HG03378 (cell line): ENCODE measurements around the gene OR51B4.
"Not testable (repeated sequence)": the region's sequence is repeated elsewhere in the genome, so short reads cannot be mapped to it uniquely, and the experiment has no call there.

Experiments
- ATAC-seq: cut with Tn5 transposase; IDR thresholded peaks from one replicate; pipeline ENCODE4 v1.9.1; 2021; ENCODE audit warnings: mild to moderate bottlenecking, moderate library complexity; ENCODE audit not compliant: unreplicated experiment

The OR51B4 gene

DNA sequence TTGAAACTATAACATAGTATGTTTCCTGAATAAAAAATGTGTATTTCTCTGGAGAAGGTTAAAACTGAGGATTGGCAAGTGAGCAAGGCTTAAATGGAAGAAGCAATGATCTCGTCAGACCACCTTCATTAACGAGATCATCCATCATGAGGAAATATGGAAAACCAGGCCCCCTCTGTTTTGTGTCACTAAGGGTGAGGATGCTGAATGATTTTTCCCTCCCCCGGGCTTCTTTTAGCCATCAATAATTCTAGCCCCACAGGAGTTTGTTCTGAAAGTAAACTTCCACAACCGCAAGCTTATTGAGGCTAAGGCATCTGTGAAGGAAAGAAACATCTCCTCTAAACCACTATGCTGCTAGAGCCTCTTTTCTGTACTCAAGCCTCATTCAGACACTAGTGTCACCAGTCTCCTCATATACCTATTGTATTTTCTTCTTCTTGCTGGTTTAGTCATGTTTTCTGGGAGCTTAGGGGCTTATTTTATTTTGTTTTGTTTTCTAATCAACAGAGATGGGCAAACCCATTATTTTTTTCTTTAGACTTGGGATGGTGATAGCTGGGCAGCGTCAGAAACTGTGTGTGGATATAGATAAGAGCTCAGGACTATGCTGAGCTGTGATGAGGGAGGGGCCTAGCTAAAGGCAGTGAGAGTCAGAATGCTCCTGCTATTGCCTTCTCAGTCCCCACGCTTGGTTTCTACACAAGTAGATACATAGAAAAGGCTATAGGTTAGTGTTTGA lies 26.2 kb downstream of the OR51B4 start:
- no peak for ATAC-seq

DNA sequence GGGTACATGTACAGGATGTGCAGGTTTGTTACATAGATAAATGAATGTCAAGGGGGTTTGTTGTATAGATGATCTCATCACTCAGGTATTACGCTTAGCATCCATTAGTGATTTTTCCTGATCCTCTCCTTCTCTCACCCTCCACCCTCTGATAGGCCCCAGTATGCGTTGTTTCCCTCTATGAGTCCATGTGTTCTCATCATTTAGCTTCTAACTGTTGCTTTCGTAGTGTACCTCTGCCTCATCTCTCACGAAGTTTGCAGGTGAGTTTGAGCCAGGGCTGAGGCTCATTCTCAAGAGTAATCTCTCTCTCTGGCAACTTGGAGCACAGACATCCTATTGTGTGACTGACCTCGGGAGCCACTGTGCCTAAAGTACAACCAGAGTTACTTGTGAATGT lies 27.4 kb downstream of the OR51B4 start:
- no peak for ATAC-seq

DNA sequence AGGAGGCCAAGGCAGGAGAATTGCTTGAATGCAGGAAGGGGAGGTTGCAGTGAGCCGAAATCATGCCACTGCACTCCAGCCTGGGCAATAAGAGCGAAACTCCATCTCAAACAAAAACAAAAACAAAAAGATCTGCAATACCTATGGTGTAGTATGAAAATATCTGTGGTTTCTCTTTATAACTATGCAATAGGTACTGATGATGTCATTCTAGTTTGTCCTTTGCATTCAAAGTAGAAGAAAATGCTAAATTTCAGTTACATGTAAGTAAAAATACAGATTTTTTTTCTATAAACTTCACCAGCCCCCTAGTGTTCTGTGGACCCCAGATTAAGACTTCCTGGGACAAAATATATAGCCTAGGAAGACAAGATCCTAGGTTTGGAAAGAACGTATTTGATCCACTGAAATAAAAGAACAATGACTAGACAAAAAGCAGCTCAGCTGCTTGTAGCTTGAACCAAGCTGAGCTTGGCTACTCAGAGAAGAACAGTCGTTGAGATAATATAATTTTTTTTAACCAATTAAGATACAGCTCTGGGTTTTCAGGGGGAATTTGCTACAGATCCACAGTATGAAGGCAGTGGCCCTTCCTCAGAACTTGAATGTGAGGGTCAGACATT lies 29.2 kb downstream of the OR51B4 start:
- no peak for ATAC-seq

DNA sequence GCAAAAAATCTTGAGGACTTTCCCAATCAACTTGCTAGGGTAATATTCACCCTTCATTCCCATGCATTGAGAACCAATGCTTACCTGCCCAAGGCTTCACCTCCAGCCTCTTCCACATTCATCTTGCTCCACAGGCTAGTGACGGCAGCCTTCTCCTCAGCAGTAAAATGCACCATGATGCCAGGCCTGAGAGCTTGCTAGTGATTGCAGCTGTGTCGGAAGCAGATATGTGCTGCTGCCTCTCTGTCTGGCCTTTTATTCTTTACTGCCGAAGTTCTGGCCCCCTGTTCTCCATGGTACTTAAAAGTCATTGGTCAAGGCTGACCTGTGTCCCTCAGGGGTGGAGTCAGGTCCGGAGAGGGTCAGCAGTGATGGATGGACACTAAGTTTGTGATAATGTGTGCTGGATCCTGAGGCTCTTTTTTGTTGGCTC lies 32.0 kb downstream of the OR51B4 start, which contains the start of gene HBE1:
Gene HBE1 (minus strand): TSS at position 231 of the 433 bp plus-strand sequence. CDS start 55 bp downstream, at position 176.
- no peak for ATAC-seq

- ATAC-seq: no peak
These were observed 34.6 kb downstream of the OR51B4 start for GRCh38 chr11:5267033-5267563.

DNA sequence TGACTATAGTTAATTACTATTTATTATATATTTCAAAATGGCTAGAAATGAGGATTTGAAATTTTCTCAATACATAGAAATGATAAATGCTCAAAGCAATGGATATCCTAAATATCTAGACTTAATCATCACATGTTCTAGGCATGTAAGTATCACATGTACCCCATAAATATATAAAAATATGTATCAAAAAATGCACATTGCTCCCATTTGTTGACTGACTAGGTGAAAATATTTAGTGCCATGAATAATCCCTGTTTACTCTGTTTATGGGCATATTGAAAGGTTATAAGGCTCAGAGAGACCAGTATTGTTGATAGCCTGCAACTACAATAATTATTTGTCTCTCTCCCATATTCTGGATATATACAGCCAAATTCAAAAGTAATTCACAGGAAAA lies 35.1 kb downstream of the OR51B4 start:
- ATAC-seq: no peak

GRCh38 chr11:5265832-5266231 lies 35.9 kb downstream of the OR51B4 start:
- no peak for ATAC-seq

DNA sequence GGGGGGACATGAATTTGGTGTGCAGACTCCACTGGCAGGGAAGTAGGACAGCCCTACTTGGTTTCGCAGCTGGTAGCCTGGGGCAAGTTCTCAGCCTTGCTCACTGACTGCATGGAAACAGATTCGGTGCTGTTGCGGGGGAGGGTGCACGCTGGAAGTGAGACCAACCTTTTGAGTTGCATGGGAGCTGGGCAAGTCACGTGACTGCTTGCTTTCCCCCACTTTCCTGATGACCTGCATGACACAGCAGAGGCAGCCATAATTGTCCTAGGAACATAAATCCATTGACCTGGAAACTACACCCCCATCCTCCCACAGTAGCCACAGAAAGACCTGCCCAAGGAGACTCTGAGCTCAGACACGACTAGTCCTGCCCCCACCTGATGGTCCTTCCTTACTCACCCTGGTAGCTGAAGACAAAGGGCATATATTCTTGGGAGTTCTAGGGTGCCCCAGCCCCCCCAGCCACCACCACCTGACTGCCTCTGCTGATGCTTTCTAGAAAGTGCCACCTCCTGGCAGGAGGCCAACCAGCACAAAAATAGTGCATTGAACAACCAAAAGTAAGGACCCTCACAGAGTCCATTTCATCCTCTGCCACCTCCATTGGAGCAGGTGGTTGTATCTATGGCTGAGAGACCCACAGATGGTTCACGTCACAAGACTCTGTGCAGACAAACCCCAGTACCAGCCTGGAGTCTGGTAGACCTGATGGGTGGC lies 43.0 kb downstream of the OR51B4 start:
- no peak for ATAC-seq

GRCh38 chr11:5257296-5257695 lies 44.5 kb downstream of the OR51B4 start:
- ATAC-seq: no peak

GRCh38 chr11:5254646-5255413 lies 46.9 kb downstream of the OR51B4 start, which contains the start of gene HBG2:
TSS of gene HBG2 (minus strand) at chr11:5254781. CDS start at chr11:5254728, 53 bp downstream.
- not testable (repeated sequence) for ATAC-seq

DNA sequence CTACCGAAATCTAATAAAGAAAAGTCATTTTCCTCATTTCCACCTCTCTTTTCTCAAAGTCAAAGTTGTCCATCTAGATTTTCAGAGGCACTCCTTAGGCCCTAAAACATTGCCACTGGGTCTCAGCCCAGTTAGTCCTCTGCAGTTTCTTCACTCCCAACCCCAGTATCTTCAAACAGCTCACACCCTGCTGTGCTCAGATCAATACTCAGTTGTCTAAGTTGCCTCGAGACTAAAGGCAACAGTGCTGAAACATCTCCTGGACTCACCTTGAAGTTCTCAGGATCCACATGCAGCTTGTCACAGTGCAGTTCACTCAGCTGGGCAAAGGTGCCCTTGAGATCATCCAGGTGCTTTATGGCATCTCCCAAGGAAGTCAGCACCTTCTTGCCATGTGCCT lies 47.7 kb downstream of the OR51B4 start:
- ATAC-seq: not testable (repeated sequence)

GRCh38 chr11:5253440-5253839 lies 48.3 kb downstream of the OR51B4 start:
- not testable (repeated sequence) for ATAC-seq

DNA sequence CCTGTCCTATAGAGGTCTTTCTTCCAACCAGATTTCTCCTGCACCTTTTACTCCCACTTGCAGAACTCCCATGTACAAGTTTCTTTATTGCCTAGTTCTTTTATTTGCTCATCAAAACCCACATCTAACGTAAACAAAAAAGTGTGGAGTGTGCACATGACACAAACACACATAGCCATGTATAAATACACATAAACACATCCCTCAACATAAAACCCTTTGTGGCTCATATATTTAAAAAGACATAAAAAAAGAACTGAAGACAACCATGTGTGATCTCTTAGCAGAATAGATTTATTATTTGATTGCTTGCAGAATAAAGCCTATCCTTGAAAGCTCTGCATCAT lies 48.9 kb downstream of the OR51B4 start:
- no peak for ATAC-seq

DNA sequence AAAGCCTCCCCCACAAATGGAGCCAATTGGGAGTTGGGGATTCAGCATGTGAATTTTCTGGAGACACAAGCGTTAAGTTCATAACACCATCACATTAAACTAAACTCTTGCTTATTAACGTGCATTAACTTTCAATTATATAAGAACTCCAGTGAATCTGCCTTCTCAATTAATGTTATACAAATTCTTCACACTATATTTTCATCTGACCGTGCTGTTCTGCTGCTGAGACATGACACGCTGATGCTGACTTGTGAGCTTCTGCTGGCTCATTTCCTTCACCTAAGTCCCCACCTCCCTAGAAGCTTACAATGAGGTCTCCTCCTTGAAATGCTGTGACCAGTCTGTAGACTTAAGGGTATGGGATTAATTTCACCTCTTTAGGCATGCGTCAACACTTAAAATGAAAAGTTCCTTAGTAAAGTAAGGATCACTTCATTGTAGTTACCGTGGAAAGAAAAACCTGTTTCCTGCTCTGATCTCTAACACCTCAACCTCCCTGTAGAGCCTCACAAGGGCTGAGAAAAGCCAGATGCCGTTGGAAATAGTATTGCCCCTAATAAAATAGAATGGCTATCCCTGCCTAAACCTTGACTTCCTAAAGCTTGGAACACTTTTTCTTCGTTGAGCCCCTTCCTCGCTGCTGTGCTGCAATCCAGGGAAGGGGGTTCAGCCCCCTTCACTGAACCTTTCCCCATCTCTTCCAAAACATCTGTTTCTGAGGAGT lies 49.4 kb downstream of the OR51B4 start:
- no peak for ATAC-seq

GRCh38 chr11:5251746-5252145 lies 50.0 kb downstream of the OR51B4 start:
- no peak for ATAC-seq
